SK-N-SH (cell line): ENCODE results near the gene NDUFB11.

Source experiments
- EP300 ChIP-seq, 2 experiments: IDR thresholded peaks; 2 replicates each; pipeline versions ENCODE4 v1.4.0 to v1.6.1; 2012; ENCODE audit warnings: borderline replicate concordance in 1 of 2, low read depth in 1 of 2, low read length in 1 of 2
- FOXM1 ChIP-seq: IDR thresholded peaks from 2 replicates; pipeline ENCODE4 v1.4.0; 2012; ENCODE audit warnings: low read depth, mild to moderate bottlenecking
- JUND ChIP-seq: IDR thresholded peaks from 2 replicates; pipeline ENCODE4 v1.4.0; 2012
- MXI1 ChIP-seq: IDR thresholded peaks from 2 replicates; pipeline ENCODE4 v1.6.1; 2012; ENCODE audit warnings: mild to moderate bottlenecking, low read depth, low read length, improper control_type of control experiment
- RAD21 ChIP-seq: IDR thresholded peaks from 2 replicates; pipeline ENCODE4 v1.6.1; 2012; ENCODE audit warnings: mild to moderate bottlenecking, low read length
- RCOR1 ChIP-seq: fragments of 150-350 bp; IDR thresholded peaks from 2 replicates; pipeline ENCODE4 v1.6.1; 2017; ENCODE audit warnings: antibody characterized with exemption, low read length
- TCF12 ChIP-seq: IDR thresholded peaks from 2 replicates; pipeline ENCODE4 v1.4.0; 2012
- TF ChIP-seq, protein P1 (sequence below): IDR thresholded peaks from 2 replicates; pipeline ENCODE4 v1.4.0; 2012; ENCODE audit warnings: low read depth
- TF ChIP-seq, protein P2 (sequence below): fragments of 200-600 bp; sonication (generic); IDR thresholded peaks from 2 replicates; pipeline ENCODE4 v1.6.1; 2017; ENCODE audit warnings: antibody characterized with exemption, mild to moderate bottlenecking, moderate library complexity
- TF ChIP-seq, protein P3 (sequence below): IDR thresholded peaks from 2 replicates; pipeline ENCODE4; 2012

DNA sequence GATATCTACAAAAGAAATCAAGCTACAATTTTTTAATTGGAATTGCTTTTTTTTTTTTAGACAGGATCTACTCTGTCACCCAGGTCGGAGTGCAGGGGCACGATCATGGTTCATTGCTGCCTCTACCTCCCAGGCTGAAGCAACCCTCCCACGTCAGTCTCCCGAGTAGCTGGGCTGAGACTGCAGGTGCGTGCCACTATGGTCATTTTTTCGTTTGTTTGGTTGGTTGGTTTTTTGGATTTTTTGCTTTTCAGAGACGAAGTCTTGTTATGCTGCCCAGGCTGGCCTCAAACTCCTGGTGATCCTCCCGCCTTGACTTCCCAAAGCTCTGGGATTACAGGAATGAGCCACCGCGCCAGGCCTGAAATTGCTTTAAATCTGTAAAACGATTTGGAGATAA is 50.6 kb downstream of the NDUFB11 start:
- TF ChIP-seq MXI1 (no peak), JUND (no peak), EP300 (IDR thresholded peaks at IDR 0.05; ENCODE audit: borderline replicate concordance in 1 of 2, low read depth in 1 of 2, low read length in 1 of 2) (no peak), RCOR1 (no peak), FOXM1 (no peak), TCF12 (no peak), RAD21 (no peak)
- TF ChIP-seq, protein P1, sequence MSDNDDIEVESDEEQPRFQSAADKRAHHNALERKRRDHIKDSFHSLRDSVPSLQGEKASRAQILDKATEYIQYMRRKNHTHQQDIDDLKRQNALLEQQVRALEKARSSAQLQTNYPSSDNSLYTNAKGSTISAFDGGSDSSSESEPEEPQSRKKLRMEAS: no peak
- TF ChIP-seq, protein P2, sequence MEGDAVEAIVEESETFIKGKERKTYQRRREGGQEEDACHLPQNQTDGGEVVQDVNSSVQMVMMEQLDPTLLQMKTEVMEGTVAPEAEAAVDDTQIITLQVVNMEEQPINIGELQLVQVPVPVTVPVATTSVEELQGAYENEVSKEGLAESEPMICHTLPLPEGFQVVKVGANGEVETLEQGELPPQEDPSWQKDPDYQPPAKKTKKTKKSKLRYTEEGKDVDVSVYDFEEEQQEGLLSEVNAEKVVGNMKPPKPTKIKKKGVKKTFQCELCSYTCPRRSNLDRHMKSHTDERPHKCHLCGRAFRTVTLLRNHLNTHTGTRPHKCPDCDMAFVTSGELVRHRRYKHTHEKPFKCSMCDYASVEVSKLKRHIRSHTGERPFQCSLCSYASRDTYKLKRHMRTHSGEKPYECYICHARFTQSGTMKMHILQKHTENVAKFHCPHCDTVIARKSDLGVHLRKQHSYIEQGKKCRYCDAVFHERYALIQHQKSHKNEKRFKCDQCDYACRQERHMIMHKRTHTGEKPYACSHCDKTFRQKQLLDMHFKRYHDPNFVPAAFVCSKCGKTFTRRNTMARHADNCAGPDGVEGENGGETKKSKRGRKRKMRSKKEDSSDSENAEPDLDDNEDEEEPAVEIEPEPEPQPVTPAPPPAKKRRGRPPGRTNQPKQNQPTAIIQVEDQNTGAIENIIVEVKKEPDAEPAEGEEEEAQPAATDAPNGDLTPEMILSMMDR: no peak
- TF ChIP-seq, protein P3, sequence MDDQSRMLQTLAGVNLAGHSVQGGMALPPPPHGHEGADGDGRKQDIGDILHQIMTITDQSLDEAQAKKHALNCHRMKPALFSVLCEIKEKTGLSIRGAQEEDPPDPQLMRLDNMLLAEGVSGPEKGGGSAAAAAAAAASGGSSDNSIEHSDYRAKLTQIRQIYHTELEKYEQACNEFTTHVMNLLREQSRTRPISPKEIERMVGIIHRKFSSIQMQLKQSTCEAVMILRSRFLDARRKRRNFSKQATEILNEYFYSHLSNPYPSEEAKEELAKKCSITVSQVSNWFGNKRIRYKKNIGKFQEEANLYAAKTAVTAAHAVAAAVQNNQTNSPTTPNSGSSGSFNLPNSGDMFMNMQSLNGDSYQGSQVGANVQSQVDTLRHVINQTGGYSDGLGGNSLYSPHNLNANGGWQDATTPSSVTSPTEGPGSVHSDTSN: no peak
